Stimulated activated naive CD4-positive, alpha-beta T cell treated with Interleukin-2 at 50 U/mL for 16 hours (primary cell): ENCODE results near the gene OSBPL1A.

Experiments
- DNase-seq: peaks from one replicate; lab custom pipeline; 2025; lab: John Stamatoyannopoulos, UW

The OSBPL1A gene

DNA sequence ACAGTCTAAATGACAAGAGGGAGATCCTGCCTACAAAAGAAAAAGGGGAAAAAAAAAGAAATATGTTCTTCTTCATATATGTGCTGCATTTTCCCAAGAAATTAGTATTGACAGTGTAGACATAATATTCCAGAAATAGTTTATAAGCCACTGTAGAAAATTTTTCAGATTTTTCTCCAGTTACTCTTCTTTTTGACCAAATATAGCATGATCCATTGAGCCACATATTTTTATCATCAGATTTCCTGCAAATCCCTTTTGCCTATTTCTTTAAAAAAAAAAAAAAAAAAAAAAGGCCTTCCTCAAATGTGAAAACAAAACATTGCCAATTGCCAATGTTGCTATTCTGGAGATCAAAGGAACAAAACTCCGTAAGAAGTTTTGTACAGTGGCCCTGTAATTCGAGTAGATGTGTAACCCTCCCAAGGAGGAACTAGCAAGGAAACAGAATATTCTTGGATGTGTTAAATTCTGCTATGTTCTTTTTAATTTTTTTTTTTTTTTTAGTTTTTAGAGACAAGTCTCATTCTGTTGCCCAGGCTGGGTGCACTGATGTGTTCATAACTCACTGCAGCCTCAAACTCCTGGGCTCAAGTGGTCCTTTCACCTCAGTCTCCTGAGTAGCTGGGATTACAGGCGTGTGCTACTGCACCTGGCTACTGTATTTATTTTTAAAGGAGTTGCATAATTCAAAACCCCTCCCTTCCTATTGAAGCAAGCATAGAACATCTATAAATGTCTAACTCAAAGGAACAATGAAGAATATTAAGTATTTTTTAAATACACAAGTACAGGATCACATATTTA lies 271.3 kb downstream of the OSBPL1A start:
- no peak for DNase-seq

DNA sequence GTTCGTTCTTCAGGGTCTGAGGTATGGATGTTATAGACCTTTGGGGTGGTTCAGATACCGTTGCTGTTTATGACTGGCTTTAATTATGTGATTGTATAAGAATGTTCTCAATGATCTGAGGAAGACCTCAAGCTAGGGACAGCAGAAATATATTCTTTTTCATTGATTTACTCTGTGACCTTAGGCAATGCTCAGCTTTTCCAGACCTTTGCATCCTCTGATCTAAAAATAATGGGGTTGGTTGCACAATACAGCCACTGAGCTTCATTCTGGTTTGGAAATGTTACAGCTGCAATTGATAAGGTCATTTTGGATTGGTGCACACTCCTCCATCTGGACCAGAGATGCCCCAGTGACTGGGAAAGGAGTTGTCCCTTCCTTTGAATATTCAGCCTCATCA lies 276.0 kb downstream of the OSBPL1A start:
- DNase-seq: no peak

DNA sequence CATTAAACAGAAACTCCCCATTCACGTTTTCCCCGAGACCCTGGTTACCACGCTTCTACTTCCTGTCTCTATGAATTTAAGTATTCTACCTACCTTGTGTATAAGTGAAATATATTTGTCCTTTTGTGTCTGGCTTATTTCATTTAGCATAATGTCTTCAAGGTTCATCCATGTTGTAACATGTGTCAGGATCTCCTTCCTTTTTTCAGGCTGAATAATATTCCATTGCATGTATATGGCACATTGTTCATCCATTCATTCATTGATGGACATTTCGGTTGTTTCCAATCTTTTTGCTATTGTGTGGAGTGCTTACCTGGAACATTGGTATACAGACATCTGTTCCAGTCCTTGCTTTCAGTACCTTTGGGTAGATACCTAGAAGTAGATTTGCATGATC lies 276.9 kb downstream of the OSBPL1A start:
- no peak for DNase-seq

DNA sequence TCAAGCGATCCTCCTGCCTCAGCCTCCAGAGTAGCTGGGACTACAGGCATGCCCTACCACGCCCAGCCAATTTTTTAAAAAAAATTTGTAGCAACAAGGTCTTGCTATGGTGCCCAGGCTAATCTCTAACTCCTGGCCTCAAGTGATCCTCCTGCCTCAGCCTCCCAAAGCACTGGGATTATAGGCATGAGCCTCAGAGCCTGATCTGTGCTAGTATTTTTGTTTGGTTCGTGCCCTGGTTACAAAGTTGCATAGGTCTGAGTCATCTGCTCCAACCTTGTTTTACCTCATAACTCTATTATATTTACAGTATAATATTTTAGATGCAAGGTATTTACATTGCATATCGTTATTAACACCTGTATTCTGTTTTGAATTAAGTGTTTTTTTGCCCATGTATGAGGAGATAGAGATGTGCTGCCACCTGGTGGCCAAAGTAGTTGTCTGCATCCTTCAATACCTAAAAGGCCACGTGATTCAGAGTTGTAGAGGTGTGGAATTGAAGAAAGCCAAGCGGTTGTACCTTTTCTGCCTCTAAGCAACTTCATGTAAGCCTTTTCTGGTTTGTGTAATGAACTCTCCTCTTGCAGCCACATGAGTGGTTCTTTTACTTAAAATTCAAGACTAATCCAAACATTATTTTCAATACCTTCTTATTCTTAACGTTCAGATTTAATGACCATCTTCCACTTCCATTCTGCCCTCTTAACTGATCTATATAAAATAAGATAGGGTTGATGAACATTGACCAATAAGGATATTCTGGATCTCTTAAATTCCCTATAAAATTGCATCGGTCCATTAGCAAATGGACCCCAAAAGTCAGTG lies 278.7 kb downstream of the OSBPL1A start:
- peak; percentile 61 for DNase-seq

DNA sequence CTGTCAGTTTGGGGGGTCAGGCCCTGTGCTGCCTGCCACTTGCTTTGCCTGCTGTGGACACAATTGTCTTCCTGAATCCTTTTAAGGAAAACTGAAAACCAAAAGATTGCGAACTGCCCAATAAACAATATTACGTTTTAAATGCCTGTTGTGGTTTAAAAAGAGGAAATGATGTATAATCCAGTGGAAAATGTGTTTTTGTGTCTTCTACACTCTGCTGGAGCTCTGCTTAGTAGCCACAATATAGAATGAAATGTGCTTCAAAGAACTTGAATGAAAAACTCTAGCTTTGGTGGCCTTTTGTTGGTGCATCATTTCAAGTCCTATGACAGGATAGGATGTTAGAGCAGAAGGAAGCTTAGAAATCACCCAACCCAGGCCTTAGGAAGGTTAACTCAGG lies 282.0 kb downstream of the OSBPL1A start:
- DNase-seq: no peak

DNA sequence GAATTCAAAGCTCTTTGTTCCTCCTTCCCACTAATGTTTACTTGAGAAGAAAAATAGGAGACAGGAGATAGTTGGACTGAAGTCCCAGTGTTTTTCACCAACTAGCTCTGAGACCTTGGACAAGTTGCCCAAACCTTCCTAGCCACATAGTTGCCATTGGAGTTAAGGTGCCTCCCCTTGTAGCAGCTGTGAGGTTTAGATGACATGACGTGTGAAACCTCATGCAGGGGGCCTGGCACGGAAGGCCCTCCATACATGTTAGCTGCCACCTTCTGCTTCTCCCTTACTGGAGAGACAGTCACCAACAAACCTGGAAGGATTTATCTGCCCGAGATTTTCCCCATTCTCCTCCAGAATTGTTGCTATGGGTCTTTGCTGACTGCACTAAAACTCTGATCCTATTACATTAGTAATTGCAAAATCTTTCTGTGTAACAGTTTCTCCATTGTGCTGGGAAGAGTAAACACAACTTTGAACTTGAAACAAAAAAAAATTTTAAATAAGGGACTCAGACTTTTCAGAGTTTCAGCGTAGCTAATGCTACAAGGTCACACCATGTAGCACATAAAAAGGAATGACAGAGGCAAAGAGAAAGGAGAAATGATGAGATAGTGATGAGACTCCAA lies 282.6 kb downstream of the OSBPL1A start:
- DNase-seq: no peak

DNA sequence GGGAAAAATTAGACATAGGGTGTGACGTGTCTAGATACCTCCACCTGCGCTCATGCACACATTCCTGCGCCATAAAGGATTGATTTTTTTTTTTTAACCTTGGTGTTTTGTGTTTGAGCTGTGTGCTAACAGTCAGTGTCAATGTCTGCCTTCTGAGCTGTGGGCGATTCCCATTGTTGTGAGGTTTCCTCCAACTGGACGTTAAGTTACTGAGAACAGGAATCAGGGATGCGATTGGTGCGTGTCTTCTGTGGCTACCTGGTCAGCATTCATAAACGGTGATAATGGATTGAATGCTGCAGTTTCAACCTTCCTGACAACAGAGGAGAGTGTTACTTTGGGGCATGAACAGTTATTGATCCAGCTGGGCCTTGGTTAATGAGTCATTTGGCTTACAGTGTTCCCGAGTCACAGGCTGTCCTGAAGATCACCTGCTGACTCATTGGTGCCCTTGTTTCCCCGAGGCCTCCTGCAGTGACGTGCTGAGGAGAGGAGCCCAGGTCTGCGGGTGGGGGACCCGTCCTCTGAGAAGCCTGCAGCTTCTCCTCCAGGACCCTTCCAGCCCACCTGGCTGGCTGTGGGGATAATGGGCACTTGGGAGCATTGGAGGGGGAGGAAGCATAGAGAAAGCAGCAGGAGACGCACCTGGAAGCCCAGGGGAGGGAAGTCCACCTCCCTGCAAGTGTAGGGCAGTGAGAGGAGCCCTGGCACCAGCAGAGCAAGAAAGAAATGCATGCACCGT lies 284.6 kb downstream of the OSBPL1A start:
- DNase-seq: no peak

DNA sequence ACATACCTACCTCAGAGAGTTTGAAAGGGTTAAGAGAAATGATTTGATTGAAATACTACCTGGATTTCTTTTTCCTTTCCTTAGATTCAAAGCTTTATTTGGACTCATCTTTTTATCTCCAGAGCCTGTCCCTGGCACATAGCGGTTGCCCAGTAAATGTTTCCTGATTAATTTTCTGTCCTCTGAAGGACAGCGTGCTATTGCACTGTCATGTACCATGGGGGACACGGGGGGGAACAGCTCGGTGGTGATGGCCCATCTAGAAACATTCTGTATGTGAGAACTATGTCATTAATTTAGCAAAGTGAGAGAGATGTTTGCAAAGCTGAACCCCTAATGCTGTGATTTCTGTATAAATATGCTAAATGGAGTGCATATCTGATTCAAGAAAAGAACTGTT lies 285.2 kb downstream of the OSBPL1A start:
- no peak for DNase-seq
